Right renal pelvis (tissue), 4 donors: ENCODE measurements around the gene DCDC2. TPM values are rescaled to one million over a fixed set of nuclear protein-coding genes. Genes with fewer than 3 reads are reported as not detected.
"Not testable (repeated sequence)": the region's sequence is repeated elsewhere in the genome, so short reads cannot be mapped to it uniquely, and the experiment has no call there.

ENCODE experiments used
- DNase-seq, 4 donors: peaks; one replicate each; pipeline ENCODE4 v3.0.0-alpha.2; 2013; ENCODE audit warnings: low read depth in 4 of 4, low spot score in 3 of 4, missing footprints in 1 of 4
- polyA plus RNA-seq, 4 donors: library from polyadenylated mRNA; unstranded; fragments of 120-200 nt; gene quantifications; one replicate each; pipeline ENCODE4 v1.2.1, GENCODE V29; 2013; ENCODE audit not compliant: insufficient read length in 4 of 4

DCDC2 gene
- polyA plus RNA-seq, 4 donors, result 93.1 to 146 (median 135) TPM

- no peak for DNase-seq
Observed at GRCh38 chr6:24157886-24158285, 200.0 kb downstream of the DCDC2 start.

DNA sequence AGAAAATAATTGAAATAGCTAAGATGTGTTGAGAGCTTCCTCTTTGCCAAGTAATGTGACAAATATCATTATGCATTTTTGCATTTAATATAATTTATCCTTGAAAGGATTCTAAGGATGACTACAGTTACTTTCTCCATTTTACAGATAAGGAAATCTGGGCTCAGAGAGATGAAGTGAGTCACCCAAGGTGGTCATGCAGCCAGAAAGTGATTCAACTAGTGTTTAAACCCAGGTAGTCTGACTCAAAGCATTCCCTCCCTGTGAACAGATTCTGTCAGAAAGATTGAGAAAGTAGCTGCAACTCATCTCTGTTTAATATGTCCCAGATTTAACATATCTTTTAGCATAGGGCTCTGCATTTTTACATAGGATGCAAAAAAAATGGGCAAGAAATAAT, 203.7 kb downstream of the DCDC2 start:
- no peak for DNase-seq

DNA sequence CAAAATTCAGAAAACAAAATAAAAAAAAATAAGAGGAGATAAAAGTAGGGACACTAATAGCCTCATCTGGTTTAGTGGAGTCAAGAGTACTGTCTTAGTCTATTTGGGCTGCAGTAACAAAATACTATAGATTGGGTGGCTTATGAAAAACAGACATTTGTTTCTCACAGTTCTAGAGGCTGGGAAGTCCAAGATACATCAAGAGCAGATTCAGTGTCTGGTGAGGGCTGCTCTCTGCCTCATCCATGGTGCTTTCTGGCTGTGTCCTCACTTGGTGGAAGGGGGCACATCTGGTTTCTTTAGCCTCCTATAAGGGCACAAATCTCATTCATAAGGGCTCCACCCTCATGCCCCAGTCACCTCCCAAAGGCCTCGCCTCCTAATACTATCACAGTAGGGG, 205.8 kb downstream of the DCDC2 start:
- no peak for DNase-seq

GRCh38 chr6:24149836-24150235, 208.0 kb downstream of the DCDC2 start:
- no peak for DNase-seq

DNA sequence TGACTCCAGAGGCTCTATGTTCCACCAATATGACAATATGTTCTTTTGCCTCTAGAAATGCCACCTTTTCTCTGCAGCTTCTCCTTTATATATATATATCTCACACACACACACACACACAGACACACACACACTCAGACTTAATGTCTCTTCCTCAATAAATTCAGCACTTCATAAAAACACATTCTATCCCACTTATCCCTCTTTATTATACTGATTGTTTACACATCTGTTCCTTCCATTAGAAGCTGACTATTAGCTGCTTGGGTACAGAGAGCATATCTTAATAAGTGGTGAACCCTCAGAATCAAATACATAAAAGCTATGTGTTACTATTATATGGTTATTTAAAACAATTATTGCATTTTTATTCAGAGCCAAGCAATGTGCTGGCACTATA, 208.6 kb downstream of the DCDC2 start:
- DNase-seq, result no peak

DNA sequence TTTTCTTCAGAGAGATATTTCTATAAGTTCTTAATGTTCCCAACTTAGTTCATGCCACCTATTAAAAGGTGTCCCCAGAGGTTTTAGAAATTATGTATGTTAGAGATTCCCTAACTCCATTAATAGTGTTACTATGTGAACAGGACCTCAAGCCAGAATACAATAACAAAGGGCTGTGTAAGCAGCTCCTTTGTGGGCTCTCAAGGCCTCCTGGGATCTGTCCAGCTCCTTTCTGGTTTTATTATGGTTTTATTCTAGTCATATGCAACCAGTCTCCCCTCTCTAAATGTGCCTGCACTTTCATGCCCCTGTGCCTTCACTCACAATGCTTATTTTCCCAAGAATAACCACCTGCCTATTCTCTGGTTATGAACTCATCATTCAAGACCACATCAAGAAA, 209.2 kb downstream of the DCDC2 start:
- no peak for DNase-seq

DNA sequence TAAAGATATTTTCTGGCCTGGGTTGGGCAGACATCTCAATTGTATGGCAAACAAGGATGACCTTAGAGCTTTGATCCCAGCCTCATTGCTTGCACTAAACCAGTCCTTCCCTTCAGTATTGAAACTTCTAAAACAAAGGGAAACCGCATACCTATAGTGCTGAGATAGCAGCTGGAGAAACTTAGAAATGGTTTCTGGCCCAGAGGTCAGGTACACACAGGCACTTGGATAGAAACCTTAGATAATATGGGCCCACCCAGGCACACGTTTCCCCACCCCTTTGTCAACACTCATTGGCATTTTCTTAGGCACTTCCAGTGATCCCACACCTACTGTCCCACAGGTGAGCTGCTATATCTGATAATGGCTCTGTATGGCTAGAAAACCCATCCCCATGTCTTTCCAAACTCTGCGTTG, 209.7 kb downstream of the DCDC2 start:
- DNase-seq, result no peak

- no peak for DNase-seq
Observed at GRCh38 chr6:24147511-24148153, 210.2 kb downstream of the DCDC2 start.

DNA sequence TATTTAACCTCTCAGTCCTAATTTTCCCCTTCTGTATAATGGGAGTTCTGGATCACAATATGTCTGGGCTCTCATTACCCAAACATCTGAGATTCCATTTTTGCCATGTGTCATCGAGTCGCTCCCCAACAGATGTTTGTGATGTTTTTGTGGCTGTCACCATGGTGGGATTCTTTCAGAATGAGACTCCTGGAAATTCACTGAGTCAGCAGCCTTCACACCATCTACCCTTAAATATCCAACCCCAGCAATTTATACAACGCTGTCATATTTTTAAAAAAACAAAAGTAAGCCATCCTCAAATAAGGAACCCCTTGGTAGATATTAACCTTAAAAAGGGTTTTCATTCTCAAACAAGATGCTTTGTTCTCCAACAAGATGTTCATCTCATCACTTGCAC, 211.0 kb downstream of the DCDC2 start:
- DNase-seq, result no peak

DNA sequence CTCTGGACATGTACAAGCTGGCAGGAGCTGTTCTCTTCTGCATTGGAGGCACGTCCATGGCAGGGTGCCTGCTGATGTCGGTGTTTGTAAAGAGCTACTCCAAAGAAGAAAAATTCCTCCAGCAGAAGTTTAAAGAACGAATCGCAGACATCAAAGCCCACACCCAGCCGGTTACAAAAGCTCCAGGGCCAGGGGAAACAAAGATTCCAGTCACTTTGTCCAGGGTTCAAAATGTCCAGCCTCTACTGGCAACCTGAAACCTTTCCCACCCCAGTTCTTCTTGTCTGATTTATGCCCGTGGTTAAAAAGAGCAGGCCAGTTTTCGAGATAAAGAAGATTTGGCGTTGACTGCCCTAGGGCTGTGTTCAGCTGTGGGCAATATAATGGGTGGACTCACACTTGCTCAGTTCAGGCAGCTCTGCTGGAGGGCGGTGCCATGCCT, 212.1 kb downstream of the DCDC2 start:
- no peak for DNase-seq

DNA sequence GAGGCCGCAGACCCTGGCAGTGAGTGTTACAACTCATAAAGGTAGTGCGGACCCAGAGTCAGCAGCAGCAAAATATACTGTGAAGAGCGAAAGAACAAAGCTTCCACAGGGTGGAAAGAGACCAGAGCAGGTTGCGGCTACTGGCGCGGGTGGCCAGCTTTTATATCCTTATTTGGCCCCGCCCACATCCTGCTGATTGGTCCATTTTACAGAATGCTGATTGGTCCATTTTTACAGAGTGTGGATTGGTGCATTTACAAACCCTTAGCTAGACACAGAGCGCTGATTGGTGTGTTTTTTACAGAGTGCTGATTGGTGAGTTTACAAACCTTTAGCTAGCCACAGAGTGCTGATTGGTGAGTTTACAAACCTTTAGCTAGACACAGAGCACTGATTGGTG, 215.1 kb downstream of the DCDC2 start:
- not testable (repeated sequence) for DNase-seq

DNA sequence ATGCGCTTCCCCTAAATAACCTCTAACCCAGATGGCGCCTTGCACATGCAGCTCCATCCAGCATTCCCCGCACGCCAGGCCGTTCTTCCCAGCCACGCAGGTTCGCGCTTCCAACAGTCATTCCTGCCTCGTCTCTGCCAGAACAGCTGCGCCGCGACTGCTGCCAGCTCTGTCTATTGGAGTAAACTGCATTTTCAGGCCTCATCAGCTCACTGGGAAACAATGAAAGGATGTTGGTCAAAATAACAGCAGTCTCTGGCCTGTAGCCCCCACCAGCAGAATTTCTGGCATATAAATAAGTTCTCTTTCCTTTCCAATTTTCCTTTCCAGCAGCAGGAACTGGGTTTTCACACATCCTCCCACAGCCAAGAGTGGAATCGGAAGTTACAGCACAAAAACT, 217.3 kb downstream of the DCDC2 start:
- no peak for DNase-seq

DNA sequence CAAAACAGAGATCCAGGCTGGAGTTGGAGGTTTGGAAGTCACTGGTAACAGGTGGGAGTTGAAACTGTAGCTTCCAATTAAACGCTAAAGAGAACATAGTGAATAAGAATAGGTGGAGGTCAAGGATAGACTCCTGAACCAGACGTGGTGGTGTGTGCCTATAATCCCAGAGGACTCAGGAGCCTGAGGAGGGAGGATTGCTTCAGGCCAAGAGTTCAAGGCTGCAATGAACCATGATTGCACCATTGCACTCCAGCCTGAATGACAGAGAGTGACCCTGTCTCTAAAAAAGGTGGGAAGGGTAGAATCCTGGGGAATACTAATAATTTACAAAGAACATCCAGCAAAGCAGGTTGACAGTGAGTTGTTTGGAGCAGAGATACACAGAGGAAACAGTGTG, 218.2 kb downstream of the DCDC2 start:
- no peak for DNase-seq

DNA sequence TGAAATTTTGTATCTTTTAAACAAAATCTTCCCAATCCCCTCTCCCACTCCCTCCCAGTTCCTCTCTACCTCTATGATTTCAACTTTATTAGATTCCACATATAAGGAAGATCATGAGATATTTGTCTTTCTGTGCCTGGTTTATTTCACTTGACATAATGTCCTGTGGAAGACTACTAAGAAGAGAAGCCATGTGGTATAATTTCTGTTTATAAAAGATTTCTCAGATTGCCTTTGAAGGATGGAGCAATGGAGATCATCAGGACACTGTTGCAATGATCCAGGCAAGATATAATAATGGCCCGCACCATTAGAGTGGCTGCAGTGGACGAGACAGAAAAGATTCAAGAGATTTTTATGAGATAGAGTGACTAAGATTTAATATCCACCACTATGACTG, 218.8 kb downstream of the DCDC2 start:
- no peak for DNase-seq

- DNase-seq, result no peak
Observed at GRCh38 chr6:24131751-24132150, 226.1 kb downstream of the DCDC2 start.

DNA sequence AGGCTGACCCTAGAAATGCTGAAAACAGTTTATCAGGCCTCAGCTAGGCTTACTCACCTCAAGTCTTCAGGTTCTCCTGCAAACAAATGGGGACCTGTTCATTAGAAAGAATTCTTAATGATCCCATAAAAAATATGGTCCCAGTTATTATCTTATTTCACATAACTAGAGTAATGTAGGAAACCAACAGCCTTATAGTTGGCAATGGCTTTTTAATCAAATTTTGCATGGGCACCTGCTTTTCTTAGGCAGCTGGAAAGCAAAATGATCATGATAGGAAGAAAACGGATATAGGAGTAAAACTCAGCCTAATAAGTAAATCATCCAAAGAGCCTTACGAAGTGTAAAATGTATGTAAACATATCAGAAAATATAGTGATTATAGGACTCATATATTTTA, 230.5 kb downstream of the DCDC2 start:
- DNase-seq, result no peak

GRCh38 chr6:24126586-24127192, 231.2 kb downstream of the DCDC2 start:
- peak; percentile 78 to 88 (median 80) for DNase-seq

GRCh38 chr6:24125980-24126379, 231.9 kb downstream of the DCDC2 start, which contains the start of gene NRSN1:
Gene NRSN1 (plus strand): TSS chr6:24126215. CDS start chr6:24134328, 8,113 bp downstream.
- peak in 1 of 4 donors; percentile 5 for DNase-seq

DNA sequence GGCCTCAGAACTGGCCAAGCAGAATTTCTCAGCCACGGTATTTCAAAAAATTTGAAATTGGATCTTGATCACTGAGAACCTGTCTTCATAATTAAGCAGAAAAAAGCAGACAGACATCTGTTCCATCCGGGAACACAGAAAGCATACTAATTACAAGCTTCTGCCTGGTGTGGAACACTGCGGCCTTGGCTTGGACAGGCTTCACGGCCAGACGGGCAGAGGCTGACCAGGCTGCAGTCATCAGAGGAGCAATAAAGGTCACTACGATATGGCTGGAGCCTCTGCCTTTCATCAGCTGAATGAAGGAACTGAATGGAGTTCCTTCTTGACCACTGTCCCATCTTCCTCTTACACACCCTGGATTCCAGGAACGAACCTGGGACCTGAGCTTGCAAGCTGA, 235.7 kb downstream of the DCDC2 start:
- DNase-seq, result no peak
